Endothelial cell of umbilical vein (primary cell): ENCODE measurements around the gene MR1. TPM values are rescaled to one million over a fixed set of nuclear protein-coding genes. Genes with fewer than 3 reads are reported as not detected.

Experiments
- BruUV-seq: library from RNA; stranded (reverse); fragments of 400-500 nt; replicated peaks from 2 replicates; lab custom pipeline; 2021; lab: Mats Ljungman, UMichigan
- CTCF ChIA-PET: fragments of 300-600, 350-600 bp; sonication (Branson Sonifier 250); formaldehyde crosslinking; loops from one replicate; lab custom pipeline; 2021; ENCODE audit warnings: antibody characterized with exemption, inconsistent platforms; lab: Charles Lee
- POLR2A ChIA-PET: fragments of 300-600, 350-600 bp; sonication (Branson Sonifier 250); formaldehyde crosslinking; loops from one replicate; lab custom pipeline; 2021; ENCODE audit warnings: antibody characterized with exemption, inconsistent platforms; lab: Charles Lee
- DNase-seq: peaks from one replicate; pipeline ENCODE4 v3.0.0-alpha.2; 2011; ENCODE audit warnings: low read depth, low spot score
- FAIRE-seq: peaks from 2 replicates; lab custom pipeline; 2011; peaks lifted over from hg19 to GRCh38; lab: Jason Lieb, UNC
- H2AFZ ChIP-seq: 2 replicates; pipeline ENCODE4 v1.6.0; 2012; ENCODE audit warnings: low read depth, low read length, control low read depth, inconsistent platforms
- H3K27ac ChIP-seq: 2 replicates; pipeline ENCODE4 v1.5.1; 2011; ENCODE audit warnings: low read depth, mild to moderate bottlenecking, control low read depth, low read length, moderate library complexity; ENCODE audit not compliant: insufficient read depth
- H3K27me3 ChIP-seq, 2 experiments: 2 replicates each; pipeline versions ENCODE4 v1.6.0 to v1.6.1; 2011; ENCODE audit warnings: low read length in 2 of 2, mixed read lengths in 1 of 2; ENCODE audit not compliant: control insufficient read depth in 2 of 2, insufficient read depth in 2 of 2
- H3K36me3 ChIP-seq, 2 experiments: 2 replicates in 1 of 2; 3 replicates in 1 of 2; pipeline ENCODE4 v1.5.1; 2011; ENCODE audit warnings: low read length in 2 of 2, mild to moderate bottlenecking in 1 of 2, moderate library complexity in 1 of 2; ENCODE audit not compliant: control insufficient read depth in 2 of 2, insufficient read depth in 2 of 2; ENCODE audit errors: extremely low read depth in 1 of 2
- H3K4me1 ChIP-seq: 3 replicates; pipeline ENCODE4 v1.5.1; 2011; ENCODE audit warnings: mild to moderate bottlenecking, low read length; ENCODE audit not compliant: control insufficient read depth, insufficient read depth; ENCODE audit errors: extremely low read depth
- H3K4me2 ChIP-seq: 2 replicates; pipeline ENCODE4 v1.6.1; 2011; ENCODE audit warnings: low read length, control low read depth, mixed read lengths; ENCODE audit not compliant: insufficient read depth
- H3K4me3 ChIP-seq, 3 experiments: fragments of 200-600 bp in 1 of 3; sonication (generic), shearing (Covaris generic) in 1 of 3; replicated peaks in 1 of 3; 2 replicates each; pipeline ENCODE4 v1.5.1; 2011 to 2016; ENCODE audit warnings: control low read depth in 3 of 3, low read length in 3 of 3, mild to moderate bottlenecking in 2 of 3, inconsistent platforms in 1 of 3, low read depth in 1 of 3, moderate library complexity in 1 of 3; ENCODE audit not compliant: insufficient read depth in 1 of 3
- H3K79me2 ChIP-seq: 2 replicates; pipeline ENCODE4 v1.6.0; 2012; ENCODE audit warnings: low read length, inconsistent platforms; ENCODE audit not compliant: control insufficient read depth, insufficient read depth
- H3K9ac ChIP-seq: replicated peaks from 2 replicates; pipeline ENCODE3; 2011; ENCODE audit warnings: low read length, control low read depth; ENCODE audit not compliant: insufficient read depth; ENCODE audit errors: extremely low read depth
- H3K9me1 ChIP-seq: replicated peaks from 3 replicates; pipeline ENCODE4 v1.6.0; 2011; ENCODE audit warnings: mild to moderate bottlenecking, low read length; ENCODE audit not compliant: control insufficient read depth, insufficient read depth; ENCODE audit errors: extremely low read depth
- H3K9me3 ChIP-seq: replicated peaks from 2 replicates; pipeline ENCODE4 v1.5.1; 2012; ENCODE audit warnings: low read length, inconsistent platforms; ENCODE audit not compliant: control insufficient read depth, insufficient read depth
- H4K20me1 ChIP-seq: replicated peaks from 2 replicates; pipeline ENCODE3; 2011; ENCODE audit warnings: mild to moderate bottlenecking, low read length; ENCODE audit not compliant: control insufficient read depth, insufficient read depth; ENCODE audit errors: extremely low read depth
- EZH2 ChIP-seq: IDR thresholded peaks from 2 replicates; pipeline ENCODE4 v1.6.1; 2012; ENCODE audit warnings: borderline replicate concordance, low read depth, mild to moderate bottlenecking, moderate library complexity, low read length, inconsistent platforms; ENCODE audit not compliant: severe bottlenecking
- FOS ChIP-seq: IDR thresholded peaks from 2 replicates; pipeline ENCODE4 v1.6.1; 2011; ENCODE audit warnings: mild to moderate bottlenecking, low read length, moderate library complexity, borderline replicate concordance; ENCODE audit not compliant: insufficient read depth
- GATA2 ChIP-seq: IDR thresholded peaks from 2 replicates; pipeline ENCODE4 v1.7.0; 2011; ENCODE audit warnings: low read depth, mild to moderate bottlenecking, moderate library complexity, mixed read lengths, low read length; ENCODE audit not compliant: insufficient read length, insufficient read depth
- JUN ChIP-seq: IDR thresholded peaks from 2 replicates; pipeline ENCODE4 v1.6.1; 2011; ENCODE audit warnings: borderline replicate concordance, low read depth; ENCODE audit not compliant: insufficient read length, insufficient read depth
- MYC ChIP-seq: IDR thresholded peaks from one replicate; pipeline ENCODE4 v1.6.1; 2011; ENCODE audit warnings: mild to moderate bottlenecking, low read depth, low read length
- POLR2A ChIP-seq: IDR thresholded peaks from 2 replicates; pipeline ENCODE4 v1.6.1; 2012; ENCODE audit warnings: low read depth, mild to moderate bottlenecking, control low read depth, low read length
- POLR2AphosphoS5 ChIP-seq: IDR thresholded peaks from 2 replicates; pipeline ENCODE4 v1.6.1; 2012; ENCODE audit warnings: low read depth, mild to moderate bottlenecking, control low read depth, low read length, moderate library complexity; ENCODE audit not compliant: insufficient read depth
- dilution Hi-C: fragments of 300-500 bp; cut with MboI; formaldehyde crosslinking; loops from one replicate; pipeline ENCODE4 v1.15.0; 2019; ENCODE audit warnings: low sequenced_read_pairs; ENCODE audit not compliant: extremely low pct_ligation_motif_present
- intact Hi-C: fragments of 100-400 bp; cut with micrococcal nuclease; formaldehyde crosslinking; loops from one replicate; pipeline ENCODE4 v1.10.0; 2022
- polyA plus RNA-seq, 4 experiments: library from polyadenylated mRNA; depleted of rRNA in 3 of 4; stranded (reverse) in 3 of 4; unstranded in 1 of 4; fragments of >200 nt; gene quantifications; 2 replicates each; pipeline versions ENCODE4 v1.2.1 to v1.2.3, GENCODE V29; 2011 to 2012; ENCODE audit warnings: missing spikeins in 1 of 4
- total RNA-seq: library from RNA; stranded (reverse); gene quantifications from 2 replicates; pipeline ENCODE4 v1.2.3, GENCODE V29; 2021
- TF ChIP-seq, protein P1 (sequence below): IDR thresholded peaks from 2 replicates; pipeline ENCODE4 v1.6.1; 2011; ENCODE audit not compliant: insufficient read depth, insufficient read length
- TF ChIP-seq, protein P2 (sequence below), 2 donors: IDR thresholded peaks; 1 replicate in 1 of 2; 2 replicates in 1 of 2; pipeline ENCODE4 v1.5.1; 2011; ENCODE audit warnings: low read length in 2 of 2, mild to moderate bottlenecking in 2 of 2, moderate library complexity in 2 of 2, control low read depth in 1 of 2, inconsistent platforms in 1 of 2, low read depth in 1 of 2; ENCODE audit not compliant: insufficient read depth in 1 of 2; ENCODE audit errors: extremely low read depth in 1 of 2

Gene MR1
- total and polyA plus RNA-seq, 2 donors (not counting 3 experiments of a cell fraction or from before 2014, with no cell fraction given), result 1.3 to 2.5 TPM

DNA sequence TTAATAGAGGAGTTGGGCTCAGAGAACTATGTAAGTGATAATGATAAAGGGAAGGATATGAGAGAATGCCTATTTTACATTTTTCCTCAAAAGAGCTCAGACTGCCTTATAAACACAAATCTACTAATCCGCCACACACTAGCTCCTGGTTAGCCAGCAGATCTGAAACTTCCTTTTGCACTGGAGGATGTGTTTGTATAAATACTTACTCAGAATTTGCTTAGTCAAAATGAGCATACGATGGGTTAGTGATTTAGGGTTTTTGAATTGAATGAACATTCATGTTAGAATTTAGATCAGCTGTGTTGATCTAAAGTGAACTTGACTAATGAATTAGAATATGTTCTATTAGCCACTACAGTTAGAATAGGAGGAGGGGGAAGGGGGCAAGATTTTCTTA lies 45.6 kb downstream of the MR1 start:
- H3K79me2 ChIP-seq, result no peaks in the 10 kb centered on the region
- TF ChIP-seq POLR2A (no peak), FOS (no peak), EZH2 (no peak), GATA2 (no peak), MYC (no peak), JUN (no peak), POLR2AphosphoS5 (no peak)
- TF ChIP-seq, protein P1, sequence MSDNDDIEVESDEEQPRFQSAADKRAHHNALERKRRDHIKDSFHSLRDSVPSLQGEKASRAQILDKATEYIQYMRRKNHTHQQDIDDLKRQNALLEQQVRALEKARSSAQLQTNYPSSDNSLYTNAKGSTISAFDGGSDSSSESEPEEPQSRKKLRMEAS, result no peak
- TF ChIP-seq, protein P2, sequence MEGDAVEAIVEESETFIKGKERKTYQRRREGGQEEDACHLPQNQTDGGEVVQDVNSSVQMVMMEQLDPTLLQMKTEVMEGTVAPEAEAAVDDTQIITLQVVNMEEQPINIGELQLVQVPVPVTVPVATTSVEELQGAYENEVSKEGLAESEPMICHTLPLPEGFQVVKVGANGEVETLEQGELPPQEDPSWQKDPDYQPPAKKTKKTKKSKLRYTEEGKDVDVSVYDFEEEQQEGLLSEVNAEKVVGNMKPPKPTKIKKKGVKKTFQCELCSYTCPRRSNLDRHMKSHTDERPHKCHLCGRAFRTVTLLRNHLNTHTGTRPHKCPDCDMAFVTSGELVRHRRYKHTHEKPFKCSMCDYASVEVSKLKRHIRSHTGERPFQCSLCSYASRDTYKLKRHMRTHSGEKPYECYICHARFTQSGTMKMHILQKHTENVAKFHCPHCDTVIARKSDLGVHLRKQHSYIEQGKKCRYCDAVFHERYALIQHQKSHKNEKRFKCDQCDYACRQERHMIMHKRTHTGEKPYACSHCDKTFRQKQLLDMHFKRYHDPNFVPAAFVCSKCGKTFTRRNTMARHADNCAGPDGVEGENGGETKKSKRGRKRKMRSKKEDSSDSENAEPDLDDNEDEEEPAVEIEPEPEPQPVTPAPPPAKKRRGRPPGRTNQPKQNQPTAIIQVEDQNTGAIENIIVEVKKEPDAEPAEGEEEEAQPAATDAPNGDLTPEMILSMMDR (IDR thresholded peaks at IDR 0.05; ENCODE audit: extremely low read depth in 1 of 2, insufficient read depth in 1 of 2, low read depth in 1 of 2, low read length in 2 of 2), result no peak
- no peaks in the 10 kb centered on the region for H4K20me1 ChIP-seq
- intact Hi-C loops, result no loop called here
- DNase-seq (no peak), FAIRE-seq (no peak)
- H3K9ac ChIP-seq, result no peak overlapping the region
- no peak overlapping the region for H3K4me2 ChIP-seq
- ChIA-PET CTCF (interaction anchor here (0.9 to 3.2 kb wide), 5 partner anchors 10 to 198 kb away, joined by 3 to 35 read pairs (median 6); no protein-coding TSS in a partner anchor), POLR2A (interaction anchor here (1.6 kb wide), 1 partner anchor 10 kb away, joined by 3 read pairs; the partner anchor contains the start of gene IER5)
- H3K9me1 ChIP-seq, result no peaks in the 10 kb centered on the region
- H3K9me3 ChIP-seq, result no peaks in the 10 kb centered on the region
- H3K4me3 ChIP-seq, result no peak overlapping the region
- no peaks in the 10 kb centered on the region for H3K36me3 ChIP-seq
- no peak overlapping the region for H3K27ac ChIP-seq
- H3K4me1 ChIP-seq, result no peaks in the 10 kb centered on the region
- no TSS peak for BruUV-seq
- H2AFZ ChIP-seq, result no peak overlapping the region
- H3K27me3 ChIP-seq, result peaks cover 11 to 23% of the 10 kb centered on the region in 2 experiments
- dilution Hi-C loops, result no loop called here
